Measurements from ENCODE around the gene ERFL.
A peak's percentile ranks its signal among the peaks of the same experiment; 100 is the strongest.

ERFL gene

DNA sequence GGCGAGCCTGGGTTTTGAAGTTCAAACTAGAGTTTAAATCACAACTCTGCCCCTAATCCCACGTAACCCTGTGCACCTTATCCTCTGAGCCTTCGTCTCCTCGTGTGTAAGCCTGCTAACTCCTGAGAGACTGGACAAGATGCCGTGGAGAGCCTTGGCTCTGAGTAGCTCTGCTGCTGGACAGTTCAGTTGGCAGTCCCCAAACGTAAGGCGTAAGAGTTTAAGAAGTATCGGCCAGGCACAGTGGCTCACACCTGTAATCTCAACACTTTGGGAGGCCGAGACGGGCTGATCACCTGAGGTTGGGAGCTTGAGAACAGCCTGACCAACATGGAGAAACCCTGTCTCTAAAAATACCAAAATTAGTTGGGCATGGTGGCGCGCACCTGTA is 55.9 kb downstream of the ERFL start:
- no peak overlapping the region for H3K4me3 ChIP-seq (ENCODE audit: low read depth, low read length, poor library complexity, severe bottlenecking)
- no peak overlapping the region for H3K4me2 ChIP-seq (ENCODE audit: low read length)
- H4K20me1 ChIP-seq (ENCODE audit: insufficient read depth, low read length): no peaks in the 10 kb centered on the region
- H2AFZ ChIP-seq (ENCODE audit: low read length): no peak overlapping the region
- H3K36me3 ChIP-seq (ENCODE audit: insufficient read depth, low read length): peaks cover 51% of the 10 kb centered on the region
- no peaks in the 10 kb centered on the region for H3K9me2 ChIP-seq (ENCODE audit: low read depth, low read length)
- H3K4me1 ChIP-seq (ENCODE audit: insufficient read depth, low read length, severe bottlenecking): peaks cover 67% of the 10 kb centered on the region
- TF ChIP-seq, protein P1, sequence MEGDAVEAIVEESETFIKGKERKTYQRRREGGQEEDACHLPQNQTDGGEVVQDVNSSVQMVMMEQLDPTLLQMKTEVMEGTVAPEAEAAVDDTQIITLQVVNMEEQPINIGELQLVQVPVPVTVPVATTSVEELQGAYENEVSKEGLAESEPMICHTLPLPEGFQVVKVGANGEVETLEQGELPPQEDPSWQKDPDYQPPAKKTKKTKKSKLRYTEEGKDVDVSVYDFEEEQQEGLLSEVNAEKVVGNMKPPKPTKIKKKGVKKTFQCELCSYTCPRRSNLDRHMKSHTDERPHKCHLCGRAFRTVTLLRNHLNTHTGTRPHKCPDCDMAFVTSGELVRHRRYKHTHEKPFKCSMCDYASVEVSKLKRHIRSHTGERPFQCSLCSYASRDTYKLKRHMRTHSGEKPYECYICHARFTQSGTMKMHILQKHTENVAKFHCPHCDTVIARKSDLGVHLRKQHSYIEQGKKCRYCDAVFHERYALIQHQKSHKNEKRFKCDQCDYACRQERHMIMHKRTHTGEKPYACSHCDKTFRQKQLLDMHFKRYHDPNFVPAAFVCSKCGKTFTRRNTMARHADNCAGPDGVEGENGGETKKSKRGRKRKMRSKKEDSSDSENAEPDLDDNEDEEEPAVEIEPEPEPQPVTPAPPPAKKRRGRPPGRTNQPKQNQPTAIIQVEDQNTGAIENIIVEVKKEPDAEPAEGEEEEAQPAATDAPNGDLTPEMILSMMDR (IDR thresholded peaks at IDR 0.05; ENCODE audit: low read length): no peak
- TF ChIP-seq EZH2 (IDR thresholded peaks at IDR 0.05; ENCODE audit: borderline replicate concordance, low read length): no peak
- 0 out of 2 replicates have a peak, but pooled peaks cover 3% of the 10 kb centered on the region for H3K79me2 ChIP-seq (ENCODE audit: insufficient read depth, low read length)
- no peaks in the 10 kb centered on the region for H3K9me3 ChIP-seq (ENCODE audit: low read length)
- H3K27me3 ChIP-seq (ENCODE audit: insufficient read depth, low read length): no peaks in the 10 kb centered on the region
- peak overlapping the region; percentile 100 for H3K27ac ChIP-seq (ENCODE audit: low read depth, low read length, poor library complexity, severe bottlenecking)
- H3F3A ChIP-seq (ENCODE audit: insufficient read depth, low read length): peaks cover 26% of the 10 kb centered on the region
- no peak overlapping the region for H3K9ac ChIP-seq (ENCODE audit: low read length)

- Histone ChIP-seq H4K20me1 (ENCODE audit: insufficient read depth, low read length) (no peaks in the 10 kb centered on the region), H3K4me1 (ENCODE audit: insufficient read depth, low read length, severe bottlenecking) (peaks cover 67% of the 10 kb centered on the region)
Measured at GRCh38 chr19:41871573-41872383, 56.5 kb downstream of the ERFL start.

GRCh38 chr19:41870401-41870873 is 57.8 kb downstream of the ERFL start:
- H3K4me2 ChIP-seq (ENCODE audit: low read length): 0 out of 2 replicates have a peak overlapping the region, but pooled peaks have one; percentile 21
- no peak for TF ChIP-seq EZH2 (IDR thresholded peaks at IDR 0.05; ENCODE audit: borderline replicate concordance, low read length)
- TF ChIP-seq, protein P1 (IDR thresholded peaks at IDR 0.05; ENCODE audit: low read length): no peak
- 0 out of 2 replicates have a peak, but pooled peaks cover 7% of the 10 kb centered on the region for H3K79me2 ChIP-seq (ENCODE audit: insufficient read depth, low read length)
- no peaks in the 10 kb centered on the region for H4K20me1 ChIP-seq (ENCODE audit: insufficient read depth, low read length)
- no peaks in the 10 kb centered on the region for H3K27me3 ChIP-seq (ENCODE audit: insufficient read depth, low read length)
- no peaks in the 10 kb centered on the region for H3K9me3 ChIP-seq (ENCODE audit: low read length)
- no peak overlapping the region for H2AFZ ChIP-seq (ENCODE audit: low read length)
- no peak overlapping the region for H3K4me3 ChIP-seq (ENCODE audit: low read depth, low read length, poor library complexity, severe bottlenecking)
- H3K4me1 ChIP-seq (ENCODE audit: insufficient read depth, low read length, severe bottlenecking): peaks cover 65% of the 10 kb centered on the region
- H3K9ac ChIP-seq (ENCODE audit: low read length): no peak overlapping the region
- no peaks in the 10 kb centered on the region for H3K9me2 ChIP-seq (ENCODE audit: low read depth, low read length)
- peak overlapping the region; percentile 100 for H3K27ac ChIP-seq (ENCODE audit: low read depth, low read length, poor library complexity, severe bottlenecking)
- H3F3A ChIP-seq (ENCODE audit: insufficient read depth, low read length): peaks cover 14% of the 10 kb centered on the region
- H3K36me3 ChIP-seq (ENCODE audit: insufficient read depth, low read length): peaks cover 69% of the 10 kb centered on the region

More at GRCh38 chr19:41871573-41872383, 56.5 kb downstream of the ERFL start:
- Histone ChIP-seq H3F3A (ENCODE audit: insufficient read depth, low read length) (peaks cover 26% of the 10 kb centered on the region), H3K4me3 (ENCODE audit: low read depth, low read length, poor library complexity, severe bottlenecking) (no peak overlapping the region), H3K36me3 (ENCODE audit: insufficient read depth, low read length) (peaks cover 57% of the 10 kb centered on the region), H3K9me3 (ENCODE audit: low read length) (no peaks in the 10 kb centered on the region), H3K9ac (ENCODE audit: low read length) (no peak overlapping the region), H3K4me2 (ENCODE audit: low read length) (no peak overlapping the region), H3K79me2 (ENCODE audit: insufficient read depth, low read length) (0 out of 2 replicates have a peak, but pooled peaks cover 3% of the 10 kb centered on the region), H3K27ac (ENCODE audit: low read depth, low read length, poor library complexity, severe bottlenecking) (peak overlapping the region; percentile 100), H2AFZ (ENCODE audit: low read length) (no peak overlapping the region), H3K9me2 (ENCODE audit: low read depth, low read length) (no peaks in the 10 kb centered on the region), H3K27me3 (ENCODE audit: insufficient read depth, low read length) (no peaks in the 10 kb centered on the region)
- no peak for TF ChIP-seq EZH2 (IDR thresholded peaks at IDR 0.05; ENCODE audit: borderline replicate concordance, low read length)
- TF ChIP-seq, protein P1 (IDR thresholded peaks at IDR 0.05; ENCODE audit: low read length): no peak

All from OCI-LY1 (cell line).